ENCODE data around the gene TNFRSF1B. TPM values are rescaled to one million over a fixed set of nuclear protein-coding genes. Genes with fewer than 3 reads are reported as not detected.

TNFRSF1B gene
- total RNA-seq, 2 experiments from 2014 or later = 173 to 191 TPM

DNA sequence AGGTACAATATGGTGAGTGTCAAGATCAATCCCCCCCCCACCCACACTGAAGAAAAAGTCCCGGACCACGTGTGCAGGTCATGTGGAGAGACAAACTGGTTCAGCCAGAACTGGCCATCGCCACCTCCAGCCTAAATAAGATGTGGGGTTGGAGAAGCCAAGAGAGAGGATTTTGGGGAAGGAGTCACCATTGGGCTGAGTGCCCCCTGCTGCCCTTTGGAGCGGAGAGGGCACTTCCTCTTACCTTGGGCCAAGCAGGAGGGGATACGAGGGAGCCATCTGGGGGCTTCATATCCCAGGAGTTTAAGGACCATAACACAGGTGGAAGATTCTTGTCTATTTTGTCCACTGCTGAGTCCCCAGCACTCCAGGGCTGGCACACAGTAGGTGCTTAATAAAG is 2.6 kb upstream of the TNFRSF1B start:
- peak overlapping the region; percentile 66 for H3K27ac Mint-ChIP-seq

DNA sequence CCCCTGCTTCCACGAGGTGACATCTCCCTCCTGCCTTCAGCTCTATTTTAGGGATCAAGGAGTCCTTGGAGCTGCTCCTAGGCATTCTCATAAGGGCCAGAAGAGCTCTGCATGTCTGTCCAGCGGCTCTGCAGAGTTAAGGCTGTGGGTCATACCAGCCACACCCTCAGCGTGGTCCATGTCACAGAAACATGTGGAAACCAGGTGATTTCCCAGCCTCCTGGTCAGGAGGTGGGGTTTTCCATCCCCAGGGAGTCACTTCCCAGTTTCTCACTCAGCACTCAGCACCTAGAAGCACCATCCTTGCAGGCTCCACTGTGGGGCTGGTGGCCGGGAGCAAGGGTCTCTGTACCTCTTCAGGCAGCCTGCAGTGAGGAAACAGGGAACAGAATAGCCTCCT is 1.4 kb upstream of the TNFRSF1B start:
- TF ChIP-seq, protein P1, sequence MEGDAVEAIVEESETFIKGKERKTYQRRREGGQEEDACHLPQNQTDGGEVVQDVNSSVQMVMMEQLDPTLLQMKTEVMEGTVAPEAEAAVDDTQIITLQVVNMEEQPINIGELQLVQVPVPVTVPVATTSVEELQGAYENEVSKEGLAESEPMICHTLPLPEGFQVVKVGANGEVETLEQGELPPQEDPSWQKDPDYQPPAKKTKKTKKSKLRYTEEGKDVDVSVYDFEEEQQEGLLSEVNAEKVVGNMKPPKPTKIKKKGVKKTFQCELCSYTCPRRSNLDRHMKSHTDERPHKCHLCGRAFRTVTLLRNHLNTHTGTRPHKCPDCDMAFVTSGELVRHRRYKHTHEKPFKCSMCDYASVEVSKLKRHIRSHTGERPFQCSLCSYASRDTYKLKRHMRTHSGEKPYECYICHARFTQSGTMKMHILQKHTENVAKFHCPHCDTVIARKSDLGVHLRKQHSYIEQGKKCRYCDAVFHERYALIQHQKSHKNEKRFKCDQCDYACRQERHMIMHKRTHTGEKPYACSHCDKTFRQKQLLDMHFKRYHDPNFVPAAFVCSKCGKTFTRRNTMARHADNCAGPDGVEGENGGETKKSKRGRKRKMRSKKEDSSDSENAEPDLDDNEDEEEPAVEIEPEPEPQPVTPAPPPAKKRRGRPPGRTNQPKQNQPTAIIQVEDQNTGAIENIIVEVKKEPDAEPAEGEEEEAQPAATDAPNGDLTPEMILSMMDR (IDR thresholded peaks at IDR 0.05) = no peak
- Mint-ChIP-seq H3K27ac (no peak overlapping the region), H3K27me3 (no peaks in the 10 kb centered on the region), H3K9me3 (no peaks in the 10 kb centered on the region), H3K36me3 (ENCODE audit: low read depth) (peaks cover 27% of the 10 kb centered on the region), H3K4me3 (no peak overlapping the region), H3K4me1 (ENCODE audit: low read depth) (peaks cover 68% of the 10 kb centered on the region)
- intact Hi-C loops (cut with micrococcal nuclease) = no loop called here
- ChIA-PET CTCF (interaction anchor here (0.7 to 3.3 kb wide), 6 partner anchors 10 to 45 kb away, joined by 3 to 15 read pairs (median 3); no protein-coding TSS in a partner anchor), POLR2A (interaction anchor here (0.7 to 5.8 kb wide), 8 partner anchors 8 to 41 kb away, joined by 3 to 57 read pairs (median 4); no protein-coding TSS in a partner anchor)
- no peak for ATAC-seq
- DNase-seq = no peak

More for the DNA sequence above, 2.6 kb upstream of the TNFRSF1B start:
- ATAC-seq = no peak
- DNase-seq = no peak
- intact Hi-C loops (cut with micrococcal nuclease) = loop anchor here (5.0 kb wide), 1 partner anchor 37 kb away; no protein-coding TSS in a partner anchor
- no peaks in the 10 kb centered on the region for H3K27me3 Mint-ChIP-seq
- CTCF ChIA-PET = interaction anchor here (3.3 kb wide), 1 partner anchor 39 kb away, joined by 15 read pairs; no protein-coding TSS in a partner anchor
- peaks cover 20% of the 10 kb centered on the region for H3K36me3 Mint-ChIP-seq (ENCODE audit: low read depth)
- POLR2A ChIA-PET = interaction anchor here (1.5 to 5.8 kb wide), 2 partner anchors 9 to 13 kb away, joined by 4 to 57 read pairs; no protein-coding TSS in a partner anchor
- peaks cover 2% of the 10 kb centered on the region for H3K9me3 Mint-ChIP-seq
- H3K4me1 Mint-ChIP-seq (ENCODE audit: low read depth) = peaks cover 65% of the 10 kb centered on the region
- no peak overlapping the region for H3K4me3 Mint-ChIP-seq
- TF ChIP-seq, protein P1 (IDR thresholded peaks at IDR 0.05) = no peak

DNA sequence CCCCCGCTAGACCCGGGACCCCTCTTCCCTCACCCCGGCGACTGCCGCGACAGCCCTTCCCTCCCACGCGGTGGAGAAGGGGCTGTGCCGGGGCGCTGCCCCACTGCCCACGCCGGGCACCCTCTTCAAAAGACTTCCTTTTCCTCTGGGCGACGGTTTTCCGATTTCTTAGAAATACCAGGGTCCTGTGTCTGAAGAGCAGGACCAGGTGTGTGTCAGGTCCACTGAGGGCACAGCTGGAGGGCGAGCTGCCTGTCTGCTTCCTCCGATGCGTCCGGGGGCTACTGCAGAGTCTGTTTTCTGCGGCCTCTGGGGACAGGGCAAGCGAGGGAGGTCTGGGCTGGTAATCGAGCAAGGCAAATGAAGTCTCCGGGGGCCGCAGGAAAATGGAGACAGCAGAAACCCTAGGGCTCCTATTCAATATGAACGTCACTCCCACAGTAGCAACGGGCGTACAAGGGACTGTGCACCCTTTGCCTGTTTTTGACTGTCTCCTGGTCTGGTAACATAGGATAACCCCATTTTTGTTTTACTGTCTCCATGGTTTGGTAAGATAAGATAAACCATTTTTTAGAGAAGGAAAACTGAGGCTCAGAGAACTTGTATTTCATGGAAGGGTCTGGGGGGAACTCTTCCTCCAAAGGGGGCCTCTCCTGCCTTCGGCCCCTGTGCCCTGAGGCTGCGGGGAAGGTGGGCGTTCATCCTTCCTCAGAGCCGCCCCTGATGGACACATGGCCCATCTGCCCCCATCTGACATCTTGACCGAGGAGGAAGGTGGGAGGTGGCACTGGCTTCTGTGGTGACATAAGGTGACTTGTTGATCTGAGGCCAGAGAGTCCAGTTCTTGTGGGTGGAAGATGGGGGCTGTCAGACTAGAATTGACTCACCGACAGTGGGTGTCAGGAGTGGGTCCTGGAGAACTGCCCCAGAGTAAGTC is 970 bp downstream of the TNFRSF1B start:
- intact Hi-C loops (cut with micrococcal nuclease) = no loop called here
- peak; percentile 14 for ATAC-seq
- CTCF ChIA-PET = interaction anchor here (2.3 to 3.3 kb wide), 4 partner anchors 10 to 43 kb away, joined by 9 to 30 read pairs (median 12); no protein-coding TSS in a partner anchor

DNA sequence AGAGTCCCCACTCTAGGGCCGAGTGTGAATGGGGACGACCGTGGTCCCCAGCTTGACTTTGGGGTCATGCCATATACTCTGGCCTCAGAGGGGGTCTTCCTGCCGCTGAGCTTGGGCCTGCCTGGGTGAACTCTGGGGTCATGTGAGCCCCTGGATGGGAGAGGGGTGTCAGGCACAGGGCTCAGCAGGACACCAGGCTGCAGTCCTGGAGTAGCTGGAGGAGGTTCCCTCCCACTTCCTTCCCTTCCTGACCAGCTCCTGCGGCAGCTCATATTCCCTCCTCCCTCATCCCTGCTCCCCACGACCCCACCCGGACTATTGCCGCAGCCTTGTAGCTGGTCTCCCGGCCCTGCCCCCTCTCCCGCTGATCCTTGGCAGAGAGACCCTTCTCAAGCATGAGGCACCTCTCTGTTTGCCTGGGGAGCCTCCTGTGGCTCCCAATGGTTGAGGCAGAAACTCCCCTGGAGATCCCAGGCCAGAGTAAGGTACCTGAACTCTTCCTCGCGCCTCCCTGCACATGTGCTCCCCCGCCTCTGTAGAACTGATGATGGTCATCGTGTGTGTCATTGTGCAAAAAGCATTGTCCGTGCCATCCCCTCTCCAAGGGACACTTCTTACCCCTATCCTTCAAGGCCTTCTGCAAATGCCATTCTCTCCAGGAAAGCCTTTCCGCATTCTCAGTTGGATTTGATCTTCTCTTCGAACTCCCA is 1.8 kb downstream of the TNFRSF1B start:
- no peak for ATAC-seq
- CTCF ChIA-PET = interaction anchor here (0.7 to 3.1 kb wide), 3 partner anchors 9 to 44 kb away, joined by 3 to 30 read pairs (median 10); no protein-coding TSS in a partner anchor
- intact Hi-C loops (cut with micrococcal nuclease) = no loop called here
- TF ChIP-seq, protein P1 (IDR thresholded peaks at IDR 0.05) = no peak
- Mint-ChIP-seq H3K4me3 (peak overlapping the region; percentile 92), H3K27me3 (no peaks in the 10 kb centered on the region), H3K4me1 (ENCODE audit: low read depth) (peaks cover 64% of the 10 kb centered on the region), H3K9me3 (peaks cover 4% of the 10 kb centered on the region), H3K36me3 (ENCODE audit: low read depth) (peaks cover 52% of the 10 kb centered on the region), H3K27ac (peak overlapping the region; percentile 99)
- no peak for DNase-seq
- POLR2A ChIA-PET = interaction anchor here (1.0 to 5.8 kb wide), 8 partner anchors 9 to 261 kb away, joined by 3 to 57 read pairs (median 4); no protein-coding TSS in a partner anchor

More for the DNA sequence above, 970 bp downstream of the TNFRSF1B start:
- TF ChIP-seq, protein P1 (IDR thresholded peaks at IDR 0.05) = no peak
- POLR2A ChIA-PET = interaction anchor here (1.0 to 5.8 kb wide), 10 partner anchors 9 to 44 kb away, joined by 3 to 57 read pairs (median 5); no protein-coding TSS in a partner anchor
- no peaks in the 10 kb centered on the region for H3K27me3 Mint-ChIP-seq
- H3K9me3 Mint-ChIP-seq = peaks cover 4% of the 10 kb centered on the region
- peaks cover 48% of the 10 kb centered on the region for H3K36me3 Mint-ChIP-seq (ENCODE audit: low read depth)
- H3K27ac Mint-ChIP-seq = peak overlapping the region; percentile 99
- peaks cover 64% of the 10 kb centered on the region for H3K4me1 Mint-ChIP-seq (ENCODE audit: low read depth)
- peak overlapping the region; percentile 92 for H3K4me3 Mint-ChIP-seq
- peak; percentile 52 for DNase-seq
